AG09309 (cell line): ENCODE measurements around the gene COLEC11.

Experiments used
- DNase-seq: peaks from one replicate; pipeline ENCODE4 v3.0.0-alpha.2; 2010; ENCODE audit warnings: low read depth
- H3K4me3 ChIP-seq: 2 replicates; pipeline ENCODE4 v1.5.1; 2011; ENCODE audit warnings: mild to moderate bottlenecking, low read depth, low read length, moderate library complexity; ENCODE audit not compliant: control insufficient read depth
- TF ChIP-seq, protein P1 (sequence below): IDR thresholded peaks from 2 replicates; pipeline ENCODE4 v1.5.1; 2011; ENCODE audit warnings: mild to moderate bottlenecking, low read depth, low read length, inconsistent platforms; ENCODE audit not compliant: insufficient read depth, control insufficient read depth; ENCODE audit errors: missing control alignments

COLEC11 gene

GRCh38 chr2:3682811-3683210 is 87.9 kb downstream of the COLEC11 start:
- TF ChIP-seq, protein P1, sequence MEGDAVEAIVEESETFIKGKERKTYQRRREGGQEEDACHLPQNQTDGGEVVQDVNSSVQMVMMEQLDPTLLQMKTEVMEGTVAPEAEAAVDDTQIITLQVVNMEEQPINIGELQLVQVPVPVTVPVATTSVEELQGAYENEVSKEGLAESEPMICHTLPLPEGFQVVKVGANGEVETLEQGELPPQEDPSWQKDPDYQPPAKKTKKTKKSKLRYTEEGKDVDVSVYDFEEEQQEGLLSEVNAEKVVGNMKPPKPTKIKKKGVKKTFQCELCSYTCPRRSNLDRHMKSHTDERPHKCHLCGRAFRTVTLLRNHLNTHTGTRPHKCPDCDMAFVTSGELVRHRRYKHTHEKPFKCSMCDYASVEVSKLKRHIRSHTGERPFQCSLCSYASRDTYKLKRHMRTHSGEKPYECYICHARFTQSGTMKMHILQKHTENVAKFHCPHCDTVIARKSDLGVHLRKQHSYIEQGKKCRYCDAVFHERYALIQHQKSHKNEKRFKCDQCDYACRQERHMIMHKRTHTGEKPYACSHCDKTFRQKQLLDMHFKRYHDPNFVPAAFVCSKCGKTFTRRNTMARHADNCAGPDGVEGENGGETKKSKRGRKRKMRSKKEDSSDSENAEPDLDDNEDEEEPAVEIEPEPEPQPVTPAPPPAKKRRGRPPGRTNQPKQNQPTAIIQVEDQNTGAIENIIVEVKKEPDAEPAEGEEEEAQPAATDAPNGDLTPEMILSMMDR, result no peak
- no peak for DNase-seq
- no peak overlapping the region for H3K4me3 ChIP-seq

DNA sequence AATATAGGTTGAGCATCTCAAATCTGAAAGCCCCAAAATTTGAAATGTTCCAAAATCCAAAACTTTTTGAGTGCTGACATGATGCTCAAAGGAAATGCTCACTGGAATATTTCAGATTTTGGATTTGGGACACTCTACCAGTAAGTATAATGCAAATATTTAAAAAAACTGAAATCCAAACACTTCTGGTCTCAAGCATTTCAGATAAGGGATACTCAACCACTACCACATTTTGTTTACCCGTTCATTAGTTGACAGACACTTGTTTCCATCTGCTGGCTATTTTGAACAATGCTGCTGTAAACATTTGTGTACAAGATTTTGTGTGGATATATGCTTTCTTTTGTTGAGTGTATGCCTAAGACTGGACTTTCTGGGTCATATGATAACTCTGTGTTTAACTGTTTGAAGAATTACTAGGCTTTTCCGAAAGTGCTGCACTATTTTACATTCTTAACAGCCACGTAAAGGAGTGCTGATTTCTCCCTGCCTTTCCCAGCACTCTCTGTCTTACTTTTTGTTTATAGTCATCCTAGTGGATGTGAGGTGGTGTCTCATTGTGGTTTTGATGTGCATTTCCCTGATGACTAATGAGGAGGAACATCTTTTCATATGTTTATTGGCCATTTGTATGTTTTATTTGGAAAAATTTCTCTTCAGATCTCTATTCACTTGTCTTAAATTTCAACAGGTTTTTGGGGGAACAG is 89.0 kb downstream of the COLEC11 start:
- TF ChIP-seq, protein P1, result no peak
- DNase-seq, result no peak
- no peak overlapping the region for H3K4me3 ChIP-seq

GRCh38 chr2:3689998-3690748 is 95.3 kb downstream of the COLEC11 start:
- no peak overlapping the region for H3K4me3 ChIP-seq
- DNase-seq, result no peak
- TF ChIP-seq, protein P1, result no peak

DNA sequence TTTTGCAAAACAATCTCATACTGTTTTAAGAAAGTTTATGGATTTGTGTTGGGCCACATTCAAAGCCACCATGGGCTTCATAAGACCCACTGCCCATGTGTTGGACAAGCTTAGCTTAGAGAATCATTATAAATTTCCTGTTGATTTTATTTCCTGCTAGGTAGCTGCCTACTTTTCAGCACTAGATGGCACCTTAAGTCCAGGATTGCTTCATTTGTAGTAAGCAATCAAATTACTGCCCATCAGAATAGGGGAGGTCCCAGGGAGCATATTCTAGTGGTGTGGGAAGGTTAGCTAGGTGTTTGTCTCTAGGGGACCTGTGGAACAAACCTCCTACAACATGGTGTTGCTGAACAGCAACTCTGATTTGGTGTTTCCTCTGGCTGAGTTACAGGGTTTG is 97.5 kb downstream of the COLEC11 start:
- DNase-seq, result no peak
- H3K4me3 ChIP-seq, result no peak overlapping the region
- TF ChIP-seq, protein P1, result peak; percentile 12
